Measurements from ENCODE around the gene PARPBP.

DNA sequence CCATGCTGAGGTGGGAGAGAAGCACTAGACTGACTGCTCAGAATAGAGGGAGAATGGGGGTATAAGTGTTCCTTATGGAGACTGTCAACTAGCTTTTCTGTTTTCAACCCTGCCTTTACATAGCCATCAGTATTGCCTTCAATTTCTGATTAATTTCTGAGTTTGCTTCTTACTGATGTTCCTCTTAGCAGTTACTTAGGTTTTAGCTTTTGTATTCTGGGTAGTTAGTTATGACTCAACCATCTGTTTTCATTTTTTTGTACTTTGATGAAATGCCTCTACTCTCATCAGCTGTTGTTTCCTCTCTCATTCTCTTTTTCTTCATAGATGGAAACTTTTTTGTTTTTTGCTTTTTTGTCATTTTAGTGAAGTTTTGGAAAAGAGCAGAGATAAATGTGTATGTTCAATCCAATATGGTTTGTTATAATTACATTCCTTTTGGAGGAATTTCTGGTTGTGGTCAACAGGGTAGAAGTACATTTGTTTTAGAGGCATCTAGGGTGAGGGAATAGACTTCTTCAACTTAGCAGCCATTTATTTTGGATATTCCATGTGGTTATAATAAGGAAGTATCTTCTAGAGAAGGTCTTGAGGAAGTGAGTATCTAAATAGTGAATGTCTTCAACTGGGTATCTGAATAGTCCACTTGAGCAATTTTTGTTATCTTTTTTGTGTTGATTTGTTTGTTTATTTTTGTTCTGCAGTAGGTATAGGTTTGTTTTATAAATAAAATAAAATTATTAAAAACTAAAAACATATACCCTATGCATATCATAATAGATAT is 48.0 kb downstream of the PARPBP start:
- TF ChIP-seq, protein P1, sequence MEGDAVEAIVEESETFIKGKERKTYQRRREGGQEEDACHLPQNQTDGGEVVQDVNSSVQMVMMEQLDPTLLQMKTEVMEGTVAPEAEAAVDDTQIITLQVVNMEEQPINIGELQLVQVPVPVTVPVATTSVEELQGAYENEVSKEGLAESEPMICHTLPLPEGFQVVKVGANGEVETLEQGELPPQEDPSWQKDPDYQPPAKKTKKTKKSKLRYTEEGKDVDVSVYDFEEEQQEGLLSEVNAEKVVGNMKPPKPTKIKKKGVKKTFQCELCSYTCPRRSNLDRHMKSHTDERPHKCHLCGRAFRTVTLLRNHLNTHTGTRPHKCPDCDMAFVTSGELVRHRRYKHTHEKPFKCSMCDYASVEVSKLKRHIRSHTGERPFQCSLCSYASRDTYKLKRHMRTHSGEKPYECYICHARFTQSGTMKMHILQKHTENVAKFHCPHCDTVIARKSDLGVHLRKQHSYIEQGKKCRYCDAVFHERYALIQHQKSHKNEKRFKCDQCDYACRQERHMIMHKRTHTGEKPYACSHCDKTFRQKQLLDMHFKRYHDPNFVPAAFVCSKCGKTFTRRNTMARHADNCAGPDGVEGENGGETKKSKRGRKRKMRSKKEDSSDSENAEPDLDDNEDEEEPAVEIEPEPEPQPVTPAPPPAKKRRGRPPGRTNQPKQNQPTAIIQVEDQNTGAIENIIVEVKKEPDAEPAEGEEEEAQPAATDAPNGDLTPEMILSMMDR (IDR thresholded peaks at IDR 0.05): no peak
- TF ChIP-seq, protein P2, sequence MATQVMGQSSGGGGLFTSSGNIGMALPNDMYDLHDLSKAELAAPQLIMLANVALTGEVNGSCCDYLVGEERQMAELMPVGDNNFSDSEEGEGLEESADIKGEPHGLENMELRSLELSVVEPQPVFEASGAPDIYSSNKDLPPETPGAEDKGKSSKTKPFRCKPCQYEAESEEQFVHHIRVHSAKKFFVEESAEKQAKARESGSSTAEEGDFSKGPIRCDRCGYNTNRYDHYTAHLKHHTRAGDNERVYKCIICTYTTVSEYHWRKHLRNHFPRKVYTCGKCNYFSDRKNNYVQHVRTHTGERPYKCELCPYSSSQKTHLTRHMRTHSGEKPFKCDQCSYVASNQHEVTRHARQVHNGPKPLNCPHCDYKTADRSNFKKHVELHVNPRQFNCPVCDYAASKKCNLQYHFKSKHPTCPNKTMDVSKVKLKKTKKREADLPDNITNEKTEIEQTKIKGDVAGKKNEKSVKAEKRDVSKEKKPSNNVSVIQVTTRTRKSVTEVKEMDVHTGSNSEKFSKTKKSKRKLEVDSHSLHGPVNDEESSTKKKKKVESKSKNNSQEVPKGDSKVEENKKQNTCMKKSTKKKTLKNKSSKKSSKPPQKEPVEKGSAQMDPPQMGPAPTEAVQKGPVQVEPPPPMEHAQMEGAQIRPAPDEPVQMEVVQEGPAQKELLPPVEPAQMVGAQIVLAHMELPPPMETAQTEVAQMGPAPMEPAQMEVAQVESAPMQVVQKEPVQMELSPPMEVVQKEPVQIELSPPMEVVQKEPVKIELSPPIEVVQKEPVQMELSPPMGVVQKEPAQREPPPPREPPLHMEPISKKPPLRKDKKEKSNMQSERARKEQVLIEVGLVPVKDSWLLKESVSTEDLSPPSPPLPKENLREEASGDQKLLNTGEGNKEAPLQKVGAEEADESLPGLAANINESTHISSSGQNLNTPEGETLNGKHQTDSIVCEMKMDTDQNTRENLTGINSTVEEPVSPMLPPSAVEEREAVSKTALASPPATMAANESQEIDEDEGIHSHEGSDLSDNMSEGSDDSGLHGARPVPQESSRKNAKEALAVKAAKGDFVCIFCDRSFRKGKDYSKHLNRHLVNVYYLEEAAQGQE (IDR thresholded peaks at IDR 0.05; ENCODE audit: insufficient read depth in 1 of 2, low read depth in 2 of 2, low read length in 1 of 2): no peak
- TF ChIP-seq POLR2AphosphoS5 (IDR thresholded peaks at IDR 0.05; ENCODE audit: low read depth, low read length) (no peak), TCF7L2 (IDR thresholded peaks at IDR 0.05; ENCODE audit: low read depth, low read length) (no peak), SIN3A (IDR thresholded peaks at IDR 0.05; ENCODE audit: borderline replicate concordance, insufficient read depth, low read depth, low read length) (no peak)

Data from Panc1 (cell line).